Measurements from ENCODE around the gene RRP8. TPM values are rescaled to one million over a fixed set of nuclear protein-coding genes. Genes with fewer than 3 reads are reported as not detected.

The RRP8 gene
- total and polyA plus RNA-seq, 10 of the 15 experiments (the other 5 are each of a cell fraction or from before 2014, with no cell fraction given), result 4.7 to 51.2 (median 23.9) TPM

- Histone ChIP-seq H3K27ac (ENCODE audit: control insufficient read depth, insufficient read depth) (no peak overlapping the region), H3K9me3 (replicated peaks; ENCODE audit: control insufficient read depth, insufficient read depth, low read length) (no peaks in the 10 kb centered on the region), H3K4me3 (no peak overlapping the region), H3K79me2 (ENCODE audit: control insufficient read depth, insufficient read depth, low read length) (no peaks in the 10 kb centered on the region), H3K9ac (ENCODE audit: control insufficient read depth, insufficient read depth, low read length) (no peak overlapping the region), H2AFZ (ENCODE audit: control insufficient read depth, low read depth, low read length) (no peak overlapping the region), H3K4me1 (ENCODE audit: control insufficient read depth, insufficient read depth, low read length) (no peaks in the 10 kb centered on the region), H4K20me1 (ENCODE audit: control insufficient read depth, insufficient read depth) (no peaks in the 10 kb centered on the region), H3K36me3 (ENCODE audit: control insufficient read depth in 2 of 2, insufficient read depth in 2 of 2, low read length in 1 of 2) (no peaks in the 10 kb centered on the region), H3K4me2 (ENCODE audit: control insufficient read depth, insufficient read depth) (no peak overlapping the region), H3K27me3 (replicated peaks in 1 of 2; ENCODE audit: control insufficient read depth in 2 of 2, insufficient read depth in 2 of 2, low read length in 1 of 2) (peaks cover 4% of the 10 kb centered on the region in 2 experiments)
- no peak for DNase-seq (ENCODE audit: low read depth, low spot score)
- TF ChIP-seq ASH2L (IDR thresholded peaks at IDR 0.05; ENCODE audit: borderline replicate concordance, low read depth) (no peak), ZBED1 (IDR thresholded peaks at IDR 0.05; ENCODE audit: borderline replicate concordance) (no peak), ATF7 (IDR thresholded peaks at IDR 0.05; ENCODE audit: low read depth) (no peak), SREBF1 (IDR thresholded peaks at IDR 0.05; ENCODE audit: low read length) (no peak), ZNF384 (IDR thresholded peaks at IDR 0.05; ENCODE audit: borderline replicate concordance, low read depth, low read length) (no peak), HDAC6 (IDR thresholded peaks at IDR 0.05; ENCODE audit: unreplicated experiment) (no peak), CHD1 (IDR thresholded peaks at IDR 0.05; ENCODE audit: low read depth, low read length) (no peak), PAX8 (IDR thresholded peaks at IDR 0.05) (no peak), RAD51 (IDR thresholded peaks at IDR 0.05) (no peak), CBFB (IDR thresholded peaks at IDR 0.05; ENCODE audit: low read depth) (no peak), E2F4 (IDR thresholded peaks at IDR 0.05; ENCODE audit: low read depth, low read length) (no peak), SUZ12 (IDR thresholded peaks at IDR 0.05; ENCODE audit: unreplicated experiment) (no peak), ETV6 (conservative IDR thresholded peaks at IDR 0.05 in 1 of 2, IDR thresholded peaks at IDR 0.05 in 1 of 2; ENCODE audit: borderline replicate concordance in 1 of 2, low read depth in 1 of 2) (no peak)
- in situ Hi-C loops (cut with MboI) (no loop called here), intact Hi-C loops (cut with micrococcal nuclease; ENCODE audit: unreplicated experiment) (no loop called here)
- ChIA-PET POLR2A (no interaction called here), SMC1A (ENCODE audit: uncharacterized antibody, unreplicated experiment) (interaction anchor here (1.4 kb wide), 2 partner anchors 11 to 17 kb away, joined by 3 read pairs; no protein-coding TSS in a partner anchor), CTCF (no interaction called here), RAD21 (ENCODE audit: unreplicated experiment) (interaction anchor here (0.6 kb wide), 1 partner anchor 104 kb away, joined by 3 read pairs; no protein-coding TSS in a partner anchor)
- FAIRE-seq, result no peak
- WGBS (ENCODE audit: insufficient coverage, insufficient replicate concordance, low lambda C conversion rate, missing lambda C conversion rate), result 64% methylated on average over 1 of the region's 1 CpG
- no TSS peak for BruUV-seq (replicated peaks)
- no peak for ATAC-seq
Observed at GRCh38 chr11:6653097-6653496, 49.7 kb upstream of the RRP8 start.

All from GM12878 (cell line).